Measurements from ENCODE around the gene ZIC5. TPM values are rescaled to one million over a fixed set of nuclear protein-coding genes. Genes with fewer than 3 reads are reported as not detected.

The ZIC5 gene
- total and polyA plus RNA-seq, 2 of the 13 experiments (the other 11 are each of a cell fraction or from before 2014, with no cell fraction given), result 0.02 to 0.07 TPM

GRCh38 chr13:99982036-99982730 lies 10.6 kb upstream of the ZIC5 start (continued):
- no peak for TF ChIP-seq USF2 (IDR thresholded peaks at IDR 0.05; ENCODE audit: low read depth, low read length)
- no peak for TF ChIP-seq USF2 (CRISPR knock-in tag; IDR thresholded peaks at IDR 0.05; ENCODE audit: borderline replicate concordance)
- no peak for TF ChIP-seq ZBTB43 (CRISPR knock-in tag; conservative IDR thresholded peaks at IDR 0.05)
- 0 out of 2 replicates have a peak, but pooled peaks have one; percentile 11 for TF ChIP-seq ZBTB2 (CRISPR knock-in tag; IDR thresholded peaks at IDR 0.05; ENCODE audit: low read depth)
- TF ChIP-seq ZNF263 (CRISPR knock-in tag; IDR thresholded peaks at IDR 0.05), result no peak
- TF ChIP-seq ZNF687 (CRISPR knock-in tag; IDR thresholded peaks at IDR 0.05), result peak; percentile 60
- no peak for TF ChIP-seq ARNTL (CRISPR knock-in tag; IDR thresholded peaks at IDR 0.05)
- TF ChIP-seq HNRNPLL (IDR thresholded peaks at IDR 0.05; ENCODE audit: low read depth, low read length, poor library complexity, severe bottlenecking), result peak; percentile 68
- no peak for TF ChIP-seq NR2C2 (CRISPR knock-in tag; IDR thresholded peaks at IDR 0.05; ENCODE audit: borderline replicate concordance)
- TF ChIP-seq ATF7-NPFF (CRISPR knock-in tag; IDR thresholded peaks at IDR 0.05; ENCODE audit: low read depth), result peak; percentile 79; the same call in 1 of the 2 replicates
- 0 out of 2 replicates have a peak, but pooled peaks have one; percentile 32 for TF ChIP-seq MYPOP (CRISPR knock-in tag; IDR thresholded peaks at IDR 0.05)
- no peak for TF ChIP-seq ZNF24 (IDR thresholded peaks at IDR 0.05)
- TF ChIP-seq ZNF484 (CRISPR knock-in tag; IDR thresholded peaks at IDR 0.05; ENCODE audit: borderline replicate concordance, low read depth), result no peak
- no peak for TF ChIP-seq ZNF205 (CRISPR knock-in tag; IDR thresholded peaks at IDR 0.05)
- TF ChIP-seq CHD4 (IDR thresholded peaks at IDR 0.05; ENCODE audit: borderline replicate concordance, low read length), result no peak
- TF ChIP-seq JUNB (CRISPR knock-in tag; IDR thresholded peaks at IDR 0.05; ENCODE audit: borderline replicate concordance), result no peak
- no peak for TF ChIP-seq TBL1XR1 (IDR thresholded peaks at IDR 0.05; ENCODE audit: borderline replicate concordance, low read length, partially characterized antibody)
- TF ChIP-seq HCFC1 (IDR thresholded peaks at IDR 0.05; ENCODE audit: low read depth, low read length), result no peak
- no peak for TF ChIP-seq ZNF629 (CRISPR knock-in tag; conservative IDR thresholded peaks at IDR 0.05)
